HG02588 (cell line): Measurements from ENCODE around the gene PASK.

Source experiments
- ATAC-seq: cut with Tn5 transposase; IDR thresholded peaks from one replicate; pipeline ENCODE4 v1.9.1; 2021; ENCODE audit warnings: mild to moderate bottlenecking, moderate library complexity; ENCODE audit not compliant: unreplicated experiment

PASK gene

DNA sequence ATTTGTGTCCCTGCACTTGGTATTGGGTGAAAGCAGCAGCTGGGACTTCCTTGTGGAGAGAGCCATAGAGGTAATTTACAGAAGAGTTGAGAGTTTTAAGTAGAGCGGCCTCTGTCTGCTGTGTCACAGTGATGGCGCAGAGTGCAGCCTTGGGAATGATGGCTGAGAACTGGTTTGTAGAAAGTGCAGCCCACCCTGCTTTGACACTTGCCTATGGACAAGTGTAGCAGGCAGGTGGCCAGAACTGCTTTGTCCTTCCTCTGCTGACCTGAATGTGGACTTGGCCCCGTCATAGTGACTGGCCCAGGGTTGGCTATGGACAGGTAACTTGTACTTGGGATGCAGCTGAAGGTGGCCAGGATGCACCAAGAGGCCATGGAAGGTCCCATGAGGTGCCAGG lies 32.9 kb upstream of the PASK start:
- ATAC-seq: no peak

DNA sequence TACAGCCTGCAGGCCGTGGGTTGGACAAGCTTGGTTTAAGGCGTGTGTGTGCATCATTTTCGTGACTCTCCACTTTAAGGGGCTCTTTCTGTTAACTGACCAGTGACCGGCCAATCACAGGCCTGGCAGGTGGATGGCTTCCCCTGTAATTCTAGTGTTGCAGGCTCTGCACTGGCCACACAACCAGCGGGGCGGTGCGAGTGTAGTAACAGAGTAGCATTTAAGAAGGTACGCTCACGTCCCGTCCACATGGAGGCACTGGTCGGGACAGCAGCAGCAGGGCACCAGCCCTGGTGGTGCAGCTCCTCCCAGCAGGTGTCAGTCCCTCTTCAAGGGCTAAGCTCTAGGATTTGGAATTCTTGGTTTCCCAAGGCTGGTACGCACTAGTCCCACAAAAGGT lies 31.2 kb upstream of the PASK start:
- no peak for ATAC-seq

DNA sequence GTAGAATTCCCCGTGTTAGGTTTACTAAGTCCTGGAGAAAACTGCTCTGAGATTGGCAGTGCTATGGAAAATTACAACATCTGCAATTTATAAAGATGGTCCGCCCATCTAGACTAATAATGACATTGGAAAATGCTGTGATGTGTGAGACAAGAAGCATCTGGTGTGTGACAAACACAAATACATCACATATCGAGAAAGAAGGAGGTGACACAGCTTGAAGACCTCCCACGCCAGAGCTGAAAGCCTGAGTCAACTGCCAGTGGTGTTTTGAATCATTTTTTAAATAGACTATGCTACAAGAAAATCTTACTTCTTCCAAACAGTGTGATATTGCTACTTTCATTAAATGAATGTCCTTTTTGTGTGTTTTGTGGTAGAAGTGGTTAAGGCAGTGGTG lies 30.6 kb upstream of the PASK start:
- no peak for ATAC-seq

DNA sequence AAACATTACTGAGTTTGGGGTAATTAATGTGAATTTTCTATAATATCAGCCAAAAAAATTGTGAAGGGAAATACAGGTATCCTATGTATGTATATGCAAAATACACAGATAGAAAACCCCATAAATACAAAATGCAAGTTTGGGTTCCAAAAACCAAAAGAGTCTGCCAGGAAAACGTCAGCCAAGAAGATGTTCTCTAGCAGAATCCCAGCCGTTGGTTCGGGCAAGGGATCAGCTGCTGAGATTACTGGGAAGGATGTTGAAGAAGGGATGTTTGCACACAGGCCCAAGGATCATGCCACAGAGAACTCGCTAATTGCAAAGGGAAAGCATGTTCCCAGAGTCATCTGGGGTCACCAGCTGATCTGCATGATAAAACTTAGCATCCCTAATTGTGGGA lies 29.7 kb upstream of the PASK start:
- ATAC-seq: no peak

DNA sequence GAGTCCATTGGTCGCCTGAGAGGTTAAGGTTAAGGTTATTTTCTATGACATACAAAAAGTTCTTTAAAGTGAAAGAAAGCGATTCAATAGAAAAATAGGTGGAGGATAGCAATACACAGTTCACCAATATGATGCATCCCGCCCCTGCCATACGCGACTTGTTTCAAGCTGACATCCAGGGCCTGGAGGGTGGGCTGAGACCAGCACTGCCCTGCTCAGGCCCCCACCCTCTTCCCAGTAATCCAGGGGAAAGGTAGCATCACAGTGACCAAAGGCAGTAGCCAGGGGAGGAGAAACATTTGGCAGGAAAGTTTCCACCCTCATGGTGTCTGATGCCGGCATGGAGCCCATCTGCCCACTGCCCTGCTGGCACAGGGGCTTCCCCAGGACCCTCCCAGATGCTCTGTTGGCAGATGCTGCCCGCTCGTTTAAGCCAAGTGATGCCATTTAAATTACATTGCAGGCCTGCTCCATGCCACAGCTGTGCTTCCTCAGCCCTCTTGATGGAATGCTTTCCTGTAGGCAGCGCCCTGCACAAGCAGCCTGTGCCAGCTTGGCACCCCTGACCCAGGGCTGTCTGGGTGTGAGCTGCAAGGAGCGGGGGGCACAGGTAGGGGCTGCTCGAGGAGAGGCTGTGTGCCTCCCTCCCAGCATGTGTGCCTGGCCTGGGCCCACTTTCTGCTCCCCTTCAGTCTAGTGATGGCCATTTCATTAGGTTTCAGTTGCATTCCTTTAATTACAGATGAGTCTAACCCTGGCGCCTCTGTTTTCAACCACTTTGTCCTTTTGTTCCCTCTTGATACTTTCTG lies 28.5 kb upstream of the PASK start:
- no peak for ATAC-seq

DNA sequence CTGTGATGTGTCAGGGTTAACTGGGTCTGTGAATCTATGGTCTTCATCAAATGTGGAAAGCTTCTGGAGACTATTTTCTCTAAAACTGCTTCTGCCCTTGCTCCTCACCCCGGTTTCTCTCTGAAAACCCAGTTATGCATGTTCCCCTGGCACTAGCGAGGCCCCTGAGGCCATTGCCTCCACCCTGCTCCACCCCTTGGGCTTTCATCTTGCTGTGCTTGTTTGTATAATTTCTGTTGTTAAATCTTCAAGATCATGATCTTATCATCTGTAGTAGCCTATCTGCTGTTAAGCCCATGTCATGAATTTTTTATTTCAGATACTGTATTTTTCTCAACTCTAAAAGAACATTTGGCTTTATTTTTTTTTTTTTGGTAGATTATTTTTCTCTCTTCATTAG lies 24.3 kb upstream of the PASK start:
- ATAC-seq: no peak

DNA sequence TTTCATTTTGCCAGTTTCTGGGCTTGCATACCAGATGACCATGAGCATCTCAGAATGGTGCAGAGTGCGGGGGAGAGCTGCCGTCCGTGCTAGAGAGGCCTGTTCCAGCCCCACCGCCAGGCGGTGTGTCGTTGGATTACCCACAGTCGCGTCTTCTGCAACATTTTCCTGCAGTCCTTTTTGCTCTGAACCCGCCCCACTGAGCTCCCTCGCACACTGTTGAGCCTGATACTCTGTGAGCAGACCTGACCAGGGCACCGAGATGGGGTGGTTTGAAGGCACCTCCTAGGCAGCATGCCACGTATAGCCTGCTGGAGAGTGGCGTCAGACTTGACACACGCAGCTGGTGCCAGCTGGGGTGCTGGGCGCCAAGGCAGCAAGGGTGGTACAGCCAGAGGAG lies 19.1 kb upstream of the PASK start:
- ATAC-seq: no peak

DNA sequence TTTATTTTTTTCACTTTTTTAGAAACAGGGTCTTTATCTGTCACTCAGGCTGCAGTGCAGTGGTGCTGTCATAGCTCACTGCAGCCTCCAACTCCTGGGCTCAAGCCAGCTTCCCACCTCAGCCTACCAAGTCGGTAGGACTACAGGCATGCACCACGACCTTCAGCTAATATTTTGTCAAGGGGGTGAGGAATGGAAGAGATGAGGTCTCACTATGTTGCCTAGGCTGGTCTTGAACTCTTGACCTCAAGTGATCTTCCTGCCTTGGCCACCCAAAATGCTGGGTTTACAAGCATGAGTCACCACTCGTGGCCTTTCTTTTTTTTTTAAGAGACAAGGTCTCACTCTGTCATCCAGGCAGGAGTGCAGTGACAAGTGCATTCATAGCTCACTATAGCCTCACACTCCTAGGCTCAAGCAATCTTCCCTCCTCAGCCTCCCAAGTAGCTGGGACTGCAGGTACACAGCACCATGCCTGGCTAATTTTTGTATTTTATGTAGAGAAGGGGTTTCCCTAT lies 14.4 kb upstream of the PASK start:
- no peak for ATAC-seq

DNA sequence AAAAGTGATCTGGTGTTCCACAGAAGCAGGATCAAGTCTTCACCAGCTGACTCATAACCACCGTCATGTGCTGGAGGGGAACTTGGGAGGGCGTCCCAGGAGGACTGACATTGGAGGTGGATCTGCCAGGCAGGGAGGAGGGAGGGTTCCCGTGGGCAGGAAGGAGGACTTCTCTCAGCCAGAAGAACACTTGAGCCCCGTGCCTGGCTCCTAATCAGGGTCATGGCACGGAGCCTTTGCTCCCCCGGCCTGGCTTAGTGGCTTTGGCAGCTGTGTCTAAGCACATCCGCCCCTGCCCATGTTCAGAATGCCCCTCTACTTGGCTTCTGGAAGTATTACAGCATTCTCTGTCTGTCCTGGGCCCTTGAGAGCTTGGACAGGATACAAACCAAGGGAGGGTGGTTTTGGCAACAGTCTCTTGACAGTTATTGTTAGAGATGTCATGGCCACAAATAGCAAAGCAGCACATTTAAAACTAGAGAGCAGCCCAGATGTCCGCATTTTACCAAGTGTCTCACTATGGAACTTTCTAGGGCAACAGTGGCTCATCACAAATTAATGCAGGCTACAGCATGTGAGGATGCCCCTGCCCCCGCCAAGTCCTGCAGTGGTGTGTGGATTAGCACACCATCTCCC lies 12.5 kb upstream of the PASK start:
- no peak for ATAC-seq

DNA sequence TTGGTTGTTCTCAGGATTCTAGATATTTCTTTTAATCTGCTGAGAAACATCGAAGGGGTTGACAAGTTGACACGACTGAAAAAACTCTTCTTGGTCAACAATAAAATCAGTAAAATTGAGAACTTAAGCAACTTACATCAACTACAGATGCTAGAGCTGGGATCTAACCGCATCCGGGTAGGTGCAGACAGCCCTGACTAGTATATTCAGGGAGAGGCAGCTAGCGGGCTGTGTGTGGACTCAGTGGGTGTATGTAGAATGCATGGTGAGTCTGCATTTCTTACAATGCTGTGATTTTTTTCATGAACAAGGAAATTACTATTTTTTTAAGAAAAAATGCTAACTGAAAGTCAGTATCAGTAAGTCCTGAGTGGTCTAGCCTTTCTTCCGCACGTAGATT lies 11.0 kb upstream of the PASK start:
- ATAC-seq: no peak

DNA sequence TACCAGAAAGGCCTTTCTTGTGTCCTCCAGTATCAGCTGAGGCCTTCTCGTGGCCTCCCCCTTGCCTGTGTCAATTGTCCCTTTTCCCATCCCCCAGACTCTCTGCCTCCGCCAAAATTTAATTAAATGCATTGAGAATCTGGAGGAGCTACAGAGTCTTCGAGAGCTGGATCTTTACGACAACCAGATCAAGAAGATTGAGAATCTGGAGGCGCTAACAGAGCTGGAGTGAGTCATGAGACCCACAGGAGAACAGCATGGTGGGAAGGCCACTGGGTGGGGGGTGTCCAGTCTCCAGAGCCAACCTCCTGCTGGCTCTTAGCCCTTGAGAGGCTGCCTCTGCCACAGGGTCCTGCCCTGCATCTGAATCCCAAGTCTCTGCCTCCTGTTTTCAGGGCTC lies 9.8 kb upstream of the PASK start:
- no peak for ATAC-seq

DNA sequence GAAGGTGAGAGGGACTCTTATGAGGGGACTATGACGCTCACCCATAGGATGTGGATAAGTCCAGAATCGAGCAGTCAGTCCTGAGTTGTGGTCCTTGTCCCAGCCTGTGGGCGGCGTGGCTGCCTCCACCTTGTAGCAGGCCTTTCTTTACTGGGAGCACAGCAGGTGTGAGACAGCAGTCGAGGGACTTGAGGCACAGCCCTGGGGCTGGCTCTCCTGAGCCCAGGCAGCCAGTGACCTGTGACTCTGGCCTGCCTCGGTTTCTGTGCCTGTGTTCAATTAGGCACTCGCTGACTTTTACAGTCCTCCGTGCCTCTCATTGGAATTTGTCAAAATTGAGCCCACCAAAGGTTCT lies 9.3 kb upstream of the PASK start:
- ATAC-seq: no peak

DNA sequence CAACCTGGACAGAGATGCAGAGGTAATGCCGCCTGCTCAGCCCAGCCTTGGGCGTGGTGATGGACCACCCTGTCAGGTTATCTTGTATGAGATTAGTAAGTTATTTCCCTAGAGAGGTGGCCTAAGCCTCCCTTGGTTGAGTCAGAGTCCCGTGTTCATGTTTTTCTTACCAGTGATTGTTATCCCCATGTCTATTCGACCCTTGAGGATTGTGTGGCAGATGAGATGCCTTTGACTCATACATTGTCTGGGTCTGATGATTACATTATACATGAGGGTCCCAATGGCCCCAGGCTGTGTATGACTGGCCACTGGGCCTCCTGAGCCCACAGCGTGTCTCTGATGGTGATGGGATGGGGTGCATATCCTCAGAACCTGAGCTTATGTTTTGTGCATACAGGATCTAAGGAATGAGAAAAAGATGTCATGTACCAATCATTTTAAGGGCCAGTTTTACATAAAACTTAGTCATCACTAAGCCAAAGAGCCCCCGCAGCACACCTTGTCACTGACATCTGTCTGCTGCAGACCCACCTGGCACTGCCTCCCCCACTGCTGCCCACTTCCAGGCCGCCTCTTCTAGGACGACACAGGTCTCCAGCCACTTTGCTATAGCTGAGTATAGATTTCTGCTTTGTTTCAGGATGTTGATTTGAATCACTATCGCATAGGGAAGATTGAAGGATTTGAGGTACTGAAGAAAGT lies 8.7 kb upstream of the PASK start:
- ATAC-seq: no peak

DNA sequence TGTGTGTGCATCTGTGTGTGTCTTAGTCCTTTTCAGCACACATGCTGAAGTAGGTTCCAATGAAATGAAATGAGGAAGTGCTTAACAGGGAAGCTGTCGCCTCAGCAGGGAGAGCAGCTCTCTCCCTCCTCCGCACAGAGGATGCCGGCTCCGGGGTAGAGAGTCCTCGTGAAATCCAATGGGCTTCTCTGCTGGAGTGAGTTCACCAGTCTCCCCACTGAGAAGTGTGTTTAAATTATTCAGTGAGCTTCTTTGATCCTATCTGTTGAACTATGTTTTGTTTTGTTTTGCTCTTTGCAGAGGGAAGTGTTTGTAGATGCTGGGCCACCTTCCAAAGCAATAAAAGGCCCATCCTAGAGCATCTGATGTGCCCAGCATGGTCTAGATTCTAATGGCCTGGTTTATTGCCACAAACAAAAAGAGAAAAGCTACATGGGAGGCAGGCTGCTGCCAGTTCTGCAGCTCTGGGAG lies 7.7 kb upstream of the PASK start:
- ATAC-seq: no peak

DNA sequence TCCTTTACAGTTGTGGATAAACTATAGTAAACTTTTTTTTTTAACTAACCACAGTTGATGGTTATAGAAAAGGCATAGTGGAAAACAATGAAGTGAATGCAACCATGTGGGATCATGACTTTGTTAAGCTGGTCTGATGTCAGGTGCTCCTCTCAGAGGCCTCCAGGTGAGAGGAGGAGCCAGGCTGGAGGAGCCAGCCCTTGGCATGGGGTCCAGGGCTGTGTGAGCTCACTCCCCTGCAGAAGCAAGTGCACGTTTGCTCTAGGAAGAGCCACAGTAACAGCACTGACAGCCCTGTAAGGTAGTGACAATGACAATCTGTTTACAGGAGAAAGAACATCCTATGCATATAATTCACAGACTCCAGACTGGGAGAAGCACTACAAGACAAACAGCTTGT lies 6.7 kb upstream of the PASK start:
- no peak for ATAC-seq

DNA sequence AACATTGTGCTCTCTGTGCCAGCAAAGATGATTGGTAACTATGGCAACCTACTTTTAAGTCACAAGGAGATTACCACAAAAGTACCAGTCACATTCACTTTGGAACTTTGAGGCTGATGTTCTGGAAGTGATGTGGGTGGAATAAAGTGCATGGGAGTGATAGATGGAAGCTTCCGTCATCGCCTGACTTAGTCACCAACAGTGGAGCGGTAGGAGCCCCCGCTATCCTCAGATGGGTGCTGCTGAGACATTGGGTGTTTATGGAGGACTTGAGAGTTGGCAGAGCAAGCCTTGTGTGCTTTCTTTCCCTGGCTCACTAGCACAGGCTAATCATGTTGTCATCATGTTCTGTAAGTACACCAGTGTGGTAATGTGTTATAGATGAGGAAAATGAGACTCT lies 5.6 kb upstream of the PASK start:
- ATAC-seq: no peak

DNA sequence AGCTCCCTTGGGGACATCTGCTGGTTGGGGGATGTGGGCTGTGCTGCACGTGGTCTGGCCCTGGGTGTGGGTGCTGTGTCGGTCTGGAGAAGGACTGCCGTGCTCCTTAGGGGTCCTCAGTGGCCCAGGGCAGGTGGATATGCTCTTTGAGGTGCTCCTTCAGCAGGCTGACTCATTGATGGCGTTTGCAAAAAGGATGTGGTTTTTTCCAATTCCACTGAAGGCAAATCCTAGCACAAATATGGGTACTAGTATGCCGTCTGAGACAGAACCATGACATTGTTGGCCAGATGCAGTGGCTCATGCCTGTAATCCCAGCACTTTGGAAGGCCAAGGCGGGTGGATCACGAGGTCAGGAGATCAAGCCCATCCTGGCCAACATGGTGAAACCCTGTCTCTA lies 4.3 kb upstream of the PASK start:
- ATAC-seq: no peak

DNA sequence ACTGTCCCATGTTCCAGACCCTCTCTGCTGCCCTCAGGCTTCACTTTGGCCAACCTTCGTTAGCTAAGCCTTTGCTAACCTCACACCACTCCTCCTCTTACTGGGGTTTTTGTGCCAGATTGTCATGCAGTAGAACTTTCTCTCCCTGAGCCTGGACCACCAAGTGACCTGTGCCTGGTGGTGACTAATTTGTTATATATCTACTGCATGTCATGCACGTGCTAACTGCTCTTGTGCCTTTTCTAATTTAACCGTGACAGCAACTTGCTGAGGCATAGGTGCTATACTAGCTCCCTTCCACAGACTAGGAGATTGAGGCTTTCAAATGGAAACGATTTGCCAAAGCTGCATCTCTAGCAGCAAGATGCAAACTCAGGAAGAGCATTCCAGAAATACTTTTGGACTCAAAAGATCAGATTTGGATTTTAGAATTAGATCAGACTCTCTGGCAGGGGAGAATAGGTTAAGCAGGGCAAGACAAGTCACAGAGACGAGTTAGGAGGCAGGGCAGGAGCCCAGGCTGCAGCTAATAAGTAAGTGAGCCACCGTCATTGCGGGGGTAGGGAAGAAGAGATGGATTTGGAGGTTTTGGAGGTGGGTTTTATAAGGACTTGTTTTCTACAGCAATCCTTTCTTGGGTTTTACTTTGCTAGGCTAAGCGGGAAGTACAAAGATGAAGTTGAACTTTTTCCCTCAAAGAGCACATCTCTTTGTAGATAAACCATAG lies 2.8 kb upstream of the PASK start:
- no peak for ATAC-seq

DNA sequence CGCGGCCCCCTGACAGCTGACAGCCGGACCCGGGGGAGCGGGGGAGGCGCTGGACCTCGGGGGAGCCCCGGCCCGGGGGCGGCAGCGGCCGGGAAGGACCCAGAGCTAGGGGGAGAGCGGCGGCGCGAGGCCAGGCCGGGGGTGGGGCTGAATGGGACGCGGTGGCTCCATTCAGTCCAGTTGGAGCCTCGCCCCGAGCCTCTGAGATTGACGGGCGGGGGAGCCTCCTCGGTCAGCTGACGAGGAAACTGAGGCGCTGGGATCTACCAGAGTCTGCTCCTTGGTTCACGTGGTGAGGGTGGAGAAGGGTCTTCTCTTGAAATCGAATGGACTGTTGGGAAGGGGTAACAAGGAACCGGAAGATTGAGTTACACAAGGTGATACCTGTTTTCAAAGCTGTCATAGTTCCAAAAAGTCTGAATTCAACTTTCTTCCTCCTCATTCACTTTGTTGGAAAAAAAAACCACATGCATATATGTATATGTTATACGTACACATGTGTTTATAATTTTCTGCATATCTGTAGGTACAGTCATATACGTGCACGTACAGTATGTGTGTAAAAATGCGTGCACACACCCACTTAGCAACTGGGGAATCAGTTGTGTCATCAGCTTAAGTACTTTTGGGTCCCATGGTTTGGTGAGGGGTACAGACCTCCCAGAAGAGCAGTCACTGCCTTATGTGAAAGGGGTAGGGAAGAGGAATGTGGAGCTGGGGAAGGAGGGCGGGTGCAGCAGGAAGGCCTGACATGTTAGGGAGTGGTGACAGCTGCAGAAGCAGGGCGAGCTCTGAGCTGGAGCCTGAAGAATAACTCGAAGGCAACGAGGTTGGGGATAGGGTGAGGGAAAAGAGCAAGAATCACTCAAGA lies 1.6 kb upstream of the PASK start:
- no peak for ATAC-seq

DNA sequence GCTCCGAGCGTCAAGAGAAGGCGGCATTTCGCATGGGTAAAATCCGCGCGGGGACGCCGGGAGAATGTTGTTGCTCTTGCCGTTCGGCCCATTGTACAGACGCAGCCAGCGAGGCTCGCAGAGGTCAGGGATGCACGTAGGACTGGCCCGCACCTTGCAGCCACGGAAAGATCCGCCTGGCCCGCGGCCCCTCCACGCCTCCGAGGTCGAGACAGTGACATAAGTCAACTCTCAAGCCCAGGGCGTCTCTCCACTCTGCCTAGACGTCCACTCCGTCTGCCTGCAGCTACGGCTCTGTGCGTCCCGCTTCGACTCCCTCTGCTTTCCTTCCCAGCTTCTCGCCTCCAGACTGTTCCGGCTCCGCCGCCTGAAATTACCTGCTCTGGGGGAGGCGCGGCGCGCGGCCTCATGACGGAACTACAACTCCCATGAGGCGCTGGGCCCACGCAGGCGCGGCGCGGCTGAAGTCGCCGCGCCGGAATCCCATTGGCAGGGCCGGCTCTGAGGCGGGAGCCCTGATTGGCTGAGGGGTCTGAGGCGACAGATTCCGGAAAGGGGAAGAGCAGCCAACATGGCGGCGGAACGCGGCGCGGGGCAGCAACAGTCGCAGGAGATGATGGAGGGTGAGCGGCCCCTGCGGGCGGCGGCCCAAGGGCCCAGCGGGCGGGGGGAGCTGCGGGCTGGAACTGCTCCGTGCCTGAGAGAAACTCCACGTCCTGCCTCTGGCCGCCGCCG lies 820 bp upstream of the PASK start, which contains the start of gene PPP1R7:
Gene PPP1R7, plus strand, starts transcription at position 543 of the 735 bp plus-strand sequence. Its CDS starts 29 bp downstream, at position 572.
- ATAC-seq: peak; percentile 76
